Body of pancreas (tissue), 4 donors: ENCODE data around the gene ADAMTS19.

ENCODE experiments used
- POLR2A ChIP-seq, 3 donors: fragments of 450-650 bp; IDR thresholded peaks; one replicate each; pipeline ENCODE4 v1.6.1; 2016; ENCODE audit warnings: antibody characterized with exemption in 3 of 3, mild to moderate bottlenecking in 2 of 3
- TF ChIP-seq, protein P1 (sequence below), 7 experiments: fragments of 450-650 bp in 4 of 7; fragments of 200-600 bp in 3 of 7; sonication (generic) in 3 of 7; IDR thresholded peaks; one replicate each; pipeline ENCODE4 v1.5.1; 2016 to 2019; ENCODE audit warnings: antibody characterized with exemption in 7 of 7

DNA sequence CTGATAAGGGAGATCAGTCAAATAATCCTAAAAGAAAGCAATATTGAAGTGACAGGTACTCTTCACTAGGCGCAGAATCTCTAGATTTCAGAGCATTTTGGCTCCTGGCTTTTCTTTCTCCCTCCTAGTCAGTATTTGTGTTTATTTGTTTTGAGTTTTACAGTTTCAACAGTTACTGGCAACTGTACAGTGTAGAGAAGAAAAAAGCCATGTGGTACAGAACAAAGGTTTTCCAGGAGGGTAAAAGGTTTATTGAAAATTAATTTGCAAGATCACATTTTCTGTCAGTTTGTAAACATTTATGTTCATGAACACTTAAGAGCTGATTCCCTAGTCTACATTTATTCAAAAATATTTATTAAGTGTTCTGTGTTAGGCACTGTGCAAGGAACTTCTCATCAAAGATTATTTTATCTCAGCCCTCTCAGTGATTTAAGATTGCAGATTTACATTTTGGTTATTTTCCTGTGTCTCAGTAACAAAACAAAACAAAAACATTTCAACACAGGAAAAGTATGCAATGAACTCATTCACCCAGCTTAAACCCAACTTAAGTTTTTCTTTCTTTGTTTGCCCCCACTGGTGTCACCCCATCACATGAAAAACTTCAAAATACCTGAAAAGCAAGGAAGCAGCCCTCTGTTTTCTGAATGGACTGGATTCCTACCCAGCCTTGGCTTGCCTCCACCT lies 300.7 kb downstream of the ADAMTS19 start:
- no peak for TF ChIP-seq POLR2A (IDR thresholded peaks at IDR 0.05)
- TF ChIP-seq, protein P1, sequence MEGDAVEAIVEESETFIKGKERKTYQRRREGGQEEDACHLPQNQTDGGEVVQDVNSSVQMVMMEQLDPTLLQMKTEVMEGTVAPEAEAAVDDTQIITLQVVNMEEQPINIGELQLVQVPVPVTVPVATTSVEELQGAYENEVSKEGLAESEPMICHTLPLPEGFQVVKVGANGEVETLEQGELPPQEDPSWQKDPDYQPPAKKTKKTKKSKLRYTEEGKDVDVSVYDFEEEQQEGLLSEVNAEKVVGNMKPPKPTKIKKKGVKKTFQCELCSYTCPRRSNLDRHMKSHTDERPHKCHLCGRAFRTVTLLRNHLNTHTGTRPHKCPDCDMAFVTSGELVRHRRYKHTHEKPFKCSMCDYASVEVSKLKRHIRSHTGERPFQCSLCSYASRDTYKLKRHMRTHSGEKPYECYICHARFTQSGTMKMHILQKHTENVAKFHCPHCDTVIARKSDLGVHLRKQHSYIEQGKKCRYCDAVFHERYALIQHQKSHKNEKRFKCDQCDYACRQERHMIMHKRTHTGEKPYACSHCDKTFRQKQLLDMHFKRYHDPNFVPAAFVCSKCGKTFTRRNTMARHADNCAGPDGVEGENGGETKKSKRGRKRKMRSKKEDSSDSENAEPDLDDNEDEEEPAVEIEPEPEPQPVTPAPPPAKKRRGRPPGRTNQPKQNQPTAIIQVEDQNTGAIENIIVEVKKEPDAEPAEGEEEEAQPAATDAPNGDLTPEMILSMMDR (IDR thresholded peaks at IDR 0.05): no peak
